ENCODE results near the gene CACNB2.

- TF ChIP-seq CTCF (IDR thresholded peaks at IDR 0.05) = no peak
- TF ChIP-seq EP300 (IDR thresholded peaks at IDR 0.05) = no peak
- TF ChIP-seq POLR2A (IDR thresholded peaks at IDR 0.05) = no peak
Measured at GRCh38 chr10:18563003-18563726, 422.9 kb downstream of the CACNB2 start.

Data from tibial nerve (tissue), 4 donors.